Amniotic epithelial cell (primary cell): Measurements from ENCODE around the gene ZNF431.
"Not testable (repeated sequence)": the region's sequence is repeated elsewhere in the genome, so short reads cannot be mapped to it uniquely, and the experiment has no call there.

Source experiments
- DNase-seq: peaks from one replicate; pipeline ENCODE4 v3.0.0-alpha.2; 2010; ENCODE audit warnings: low read depth

The ZNF431 gene

DNA sequence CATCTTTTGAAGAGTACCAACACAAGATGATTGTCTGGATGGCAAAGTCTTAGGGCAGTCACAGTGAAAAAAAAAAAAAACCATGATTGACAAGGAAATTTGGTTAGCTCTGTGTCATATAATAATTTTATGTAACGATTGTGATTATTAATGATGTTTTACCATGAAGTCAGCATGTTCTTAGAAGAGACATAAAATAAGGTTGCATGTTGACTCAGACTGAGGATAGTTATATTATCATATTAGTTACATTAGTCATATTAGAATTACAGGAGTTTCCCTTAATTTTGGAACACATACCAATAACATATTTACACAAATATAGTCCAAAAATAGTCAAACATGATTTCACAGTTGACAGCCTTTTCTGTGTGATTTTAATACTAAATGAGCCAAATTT lies 5.7 kb downstream of the ZNF431 start:
- DNase-seq, result no peak

DNA sequence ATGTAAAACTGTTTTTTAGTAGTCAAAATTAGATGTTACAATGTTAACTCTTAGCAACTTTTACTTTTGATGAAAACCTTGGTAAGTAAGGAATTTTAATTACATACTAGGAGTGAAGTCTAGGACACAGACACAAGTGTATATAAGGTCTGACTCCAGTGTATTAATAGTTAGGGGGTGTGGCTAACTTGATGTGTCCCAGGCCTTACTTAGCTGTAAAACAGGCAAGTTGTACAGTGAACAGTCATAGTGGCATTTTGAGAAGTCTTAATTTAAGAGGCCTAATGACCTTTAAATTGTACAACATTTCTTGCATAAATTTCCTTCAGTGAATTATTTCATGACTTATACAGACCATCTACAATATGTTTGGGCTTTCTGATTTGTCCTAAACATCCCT lies 6.8 kb downstream of the ZNF431 start:
- DNase-seq, result no peak

DNA sequence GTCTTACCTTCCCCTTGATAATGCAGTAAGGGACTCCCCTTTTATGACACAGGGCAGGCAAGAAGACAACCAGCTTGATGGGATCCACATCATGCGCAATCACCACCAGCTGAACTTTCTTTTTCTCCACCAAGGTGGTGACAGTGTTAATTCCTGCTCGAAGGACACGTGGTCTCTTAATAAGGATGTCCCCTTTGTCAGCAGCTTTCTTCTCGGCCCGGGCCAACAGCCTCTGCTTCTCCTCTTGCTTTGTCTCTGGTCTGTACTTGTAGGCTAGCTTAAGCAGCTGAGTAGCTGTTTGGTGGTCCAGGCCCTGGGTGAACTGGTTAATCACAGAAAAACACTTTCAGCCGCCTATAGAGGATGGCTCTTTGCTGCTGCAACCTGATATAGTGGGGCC lies 8.0 kb downstream of the ZNF431 start:
- no peak for DNase-seq

DNA sequence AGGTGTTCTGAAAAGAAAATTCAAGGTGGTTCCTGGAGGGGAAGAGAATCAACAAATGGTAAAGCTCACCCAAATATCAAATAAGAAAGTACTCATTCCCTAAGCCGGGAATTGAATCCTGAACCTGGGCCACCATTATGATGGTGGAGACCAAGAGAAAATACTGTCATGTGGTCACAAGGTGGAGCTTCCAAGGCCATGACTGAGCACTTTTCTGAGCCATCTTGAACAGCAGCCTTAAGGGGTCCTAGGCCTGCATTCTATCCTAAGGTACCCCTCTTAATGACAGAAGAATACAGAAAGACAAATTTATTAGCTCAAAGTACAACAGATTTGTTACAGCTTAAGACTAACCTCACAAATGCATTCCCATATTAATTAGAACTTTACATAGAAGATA lies 9.6 kb downstream of the ZNF431 start:
- no peak for DNase-seq

DNA sequence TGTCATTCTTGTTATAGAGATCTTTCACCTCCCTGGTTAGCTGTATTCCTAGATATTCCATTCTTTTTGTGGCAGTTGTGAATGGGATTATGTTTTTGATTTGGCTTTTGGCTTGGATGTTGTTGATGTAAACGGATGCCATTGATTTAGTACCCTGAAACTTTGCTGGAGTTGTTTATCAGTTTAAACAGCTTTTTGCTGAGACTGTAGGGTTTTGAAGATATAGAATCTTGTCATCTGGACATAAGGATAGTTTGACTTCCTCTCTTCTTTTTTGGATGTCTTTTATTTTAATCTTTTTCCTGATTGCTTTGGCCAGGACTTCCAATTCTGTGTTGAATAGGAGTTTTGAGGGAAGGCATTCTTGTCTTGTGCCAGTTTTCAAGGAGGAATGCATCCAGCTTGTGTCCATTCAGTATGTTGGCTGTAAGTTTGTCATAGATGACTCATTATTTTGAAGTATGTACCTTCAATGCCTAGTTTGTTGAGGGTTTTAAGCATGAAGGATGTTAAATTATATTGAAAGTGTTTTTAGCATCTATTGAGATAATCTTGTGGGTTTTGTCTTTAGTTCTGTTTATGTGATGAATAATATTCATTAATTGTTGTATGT lies 16.8 kb downstream of the ZNF431 start:
- DNase-seq, result peak; percentile 74

DNA sequence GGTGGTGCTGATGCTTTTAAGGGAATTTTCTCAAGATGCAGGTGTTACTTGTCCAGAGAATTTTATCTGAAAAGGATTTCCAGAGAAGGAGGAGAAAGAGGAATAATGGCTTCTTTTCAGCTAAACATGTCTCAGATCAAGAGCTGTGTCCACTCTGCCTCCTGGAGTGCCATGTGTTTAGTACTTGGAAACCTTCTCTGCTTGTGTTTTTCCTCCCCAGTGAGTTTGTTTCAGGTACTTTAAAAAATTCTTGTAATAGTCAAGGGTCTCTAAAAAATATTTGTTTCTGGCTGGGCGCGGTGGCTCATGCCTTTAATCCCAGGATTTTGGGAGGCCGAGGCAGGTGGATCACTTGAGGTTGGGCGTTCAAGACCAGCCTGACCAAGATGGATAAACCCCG lies 22.7 kb downstream of the ZNF431 start:
- DNase-seq, result no peak

DNA sequence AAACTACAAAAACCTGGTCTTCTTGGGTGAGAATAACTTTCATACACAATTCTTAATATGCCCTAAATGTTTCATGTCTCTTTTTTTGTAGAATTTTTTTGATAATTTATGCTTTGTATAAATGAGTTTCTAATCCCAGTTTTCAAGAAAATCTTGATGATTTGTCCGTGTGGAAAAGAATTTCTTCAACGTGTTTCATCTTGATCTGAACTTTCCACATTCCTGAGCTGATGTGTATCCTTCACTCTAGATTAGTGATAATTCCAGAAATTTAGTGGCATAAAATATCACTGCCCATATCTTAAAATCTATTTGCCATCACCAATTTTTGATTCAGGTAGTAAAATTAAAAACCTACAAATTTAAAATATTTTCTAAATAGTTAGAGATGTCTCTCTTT lies 24.6 kb downstream of the ZNF431 start:
- no peak for DNase-seq

DNA sequence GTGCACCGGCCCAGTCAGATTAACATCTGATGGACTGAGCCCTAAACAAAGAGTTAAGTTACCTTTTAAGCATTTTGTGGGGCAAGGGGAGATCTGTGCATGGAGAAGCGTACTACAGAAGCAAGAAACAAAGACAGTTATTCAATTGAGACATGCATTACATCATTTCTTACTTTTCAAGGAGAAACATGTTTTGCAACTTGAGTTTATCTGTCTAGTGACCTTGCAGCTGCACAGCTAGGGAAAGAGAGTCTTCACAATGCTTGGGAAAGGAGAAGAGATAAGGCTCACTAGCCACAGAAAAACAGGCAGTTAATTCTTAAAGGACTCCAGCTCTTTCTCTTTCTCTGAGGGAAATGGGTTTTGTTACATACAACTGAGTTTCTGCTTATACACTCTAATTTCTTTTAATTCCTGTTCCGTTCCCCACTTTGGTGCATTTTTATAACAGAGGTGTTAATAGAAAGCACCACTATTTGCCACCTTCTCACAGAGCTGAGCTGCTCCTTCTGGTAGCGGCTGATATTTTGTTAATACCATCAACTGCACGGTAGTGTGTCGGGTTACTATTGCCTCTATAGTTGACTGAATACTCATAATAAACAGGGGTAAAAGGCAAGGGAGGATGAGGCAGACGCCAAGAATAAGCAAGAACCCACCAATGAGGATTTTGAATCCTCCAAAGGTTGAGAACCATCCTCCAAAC lies 55.9 kb downstream of the ZNF431 start:
- peak; percentile 87 for DNase-seq

DNA sequence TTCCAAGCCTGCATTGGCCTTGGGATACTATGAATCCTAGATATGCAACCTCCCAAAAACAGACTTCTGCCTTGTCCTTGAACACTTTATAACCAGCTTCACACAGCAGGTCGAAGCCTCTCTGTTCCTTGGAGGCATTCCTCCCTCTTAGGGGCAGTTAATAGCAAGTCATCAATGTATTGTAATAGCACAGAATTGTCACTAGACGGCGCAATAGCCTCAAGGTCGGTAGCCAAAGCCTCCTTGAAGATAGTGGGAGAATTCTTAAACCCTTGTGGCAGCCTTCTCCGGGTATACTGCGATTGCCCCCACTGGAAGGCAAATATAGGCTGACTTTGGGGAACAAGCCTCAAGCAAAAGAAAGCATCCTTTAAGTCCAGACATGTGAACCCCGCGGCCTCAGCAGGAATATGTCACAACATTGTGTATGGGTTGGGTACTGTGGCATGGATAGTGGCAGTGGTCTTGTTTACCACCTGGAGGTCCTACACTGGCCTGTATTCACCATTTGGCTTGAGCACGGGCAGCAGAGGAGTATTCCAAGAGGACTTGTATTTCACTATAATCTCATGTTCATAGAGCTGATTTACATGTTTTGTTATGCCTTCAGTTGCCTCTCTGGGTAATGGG lies 61.1 kb downstream of the ZNF431 start:
- peak; percentile 25 for DNase-seq

DNA sequence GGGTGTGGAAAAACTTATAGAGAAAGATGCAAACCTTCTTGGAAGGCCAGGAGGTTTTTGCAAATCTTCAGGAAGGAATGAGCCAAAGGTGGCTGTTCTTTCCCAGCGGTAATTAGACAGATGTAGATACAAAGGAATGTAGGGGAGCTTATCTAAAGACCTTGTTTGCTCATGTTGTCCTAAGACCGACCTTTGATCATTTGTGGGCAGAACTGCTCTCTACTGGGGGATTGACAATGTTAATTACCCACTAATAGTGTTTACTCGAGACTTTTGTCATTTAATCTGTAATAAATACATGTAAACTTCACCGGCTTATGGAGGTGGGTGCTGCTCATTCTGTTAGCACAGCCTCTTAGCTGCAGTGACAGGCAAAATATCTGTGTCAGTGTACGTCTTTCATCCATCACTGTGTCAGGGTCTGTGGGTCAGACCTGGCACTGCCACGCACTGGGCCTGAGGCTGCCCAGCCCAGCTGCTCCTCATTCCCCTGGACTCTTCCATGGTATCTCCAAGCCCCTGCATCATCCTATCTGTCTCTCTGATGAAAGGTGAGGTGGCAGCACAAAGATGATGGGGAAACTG lies 68.3 kb downstream of the ZNF431 start:
- DNase-seq, result no peak

DNA sequence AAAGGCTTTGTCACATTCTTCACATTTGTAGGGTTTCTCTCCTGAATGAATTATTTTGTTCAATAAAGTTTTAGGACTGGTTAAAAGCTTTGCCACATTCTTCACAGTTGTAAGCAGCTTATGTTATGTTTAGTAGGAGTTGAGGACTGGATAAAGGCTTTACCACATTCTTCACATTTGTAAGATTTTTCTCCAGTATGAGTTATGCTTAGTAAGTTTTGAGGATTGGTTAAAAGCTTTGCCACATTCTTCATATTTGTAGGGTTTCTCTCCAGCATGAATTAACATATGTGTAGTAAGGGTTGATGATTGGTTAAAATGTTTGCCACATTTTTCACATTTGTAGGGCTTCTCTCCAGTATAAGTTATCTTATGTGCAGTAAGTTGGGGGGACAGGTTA lies 79.9 kb downstream of the ZNF431 start:
- DNase-seq, result no peak

DNA sequence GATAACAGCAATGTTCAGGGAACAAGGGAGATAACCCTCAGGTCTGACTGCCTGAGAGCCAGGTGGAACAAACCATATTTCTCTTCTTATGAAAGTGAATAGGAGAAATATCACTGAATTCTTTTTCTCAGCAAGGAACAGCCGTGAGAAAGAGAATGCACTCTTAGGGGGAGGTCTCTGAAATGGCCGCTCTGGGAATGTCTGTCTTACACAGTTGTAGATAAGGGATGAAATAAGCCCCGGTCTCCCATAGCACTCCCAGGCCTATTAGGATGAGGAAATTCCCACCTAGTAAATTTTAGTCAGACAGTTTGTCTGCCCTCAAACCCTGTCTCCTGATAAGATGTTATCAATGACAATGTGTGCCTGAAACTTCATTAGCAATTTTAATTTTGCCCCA lies 88.1 kb downstream of the ZNF431 start:
- DNase-seq, result not testable (repeated sequence)

DNA sequence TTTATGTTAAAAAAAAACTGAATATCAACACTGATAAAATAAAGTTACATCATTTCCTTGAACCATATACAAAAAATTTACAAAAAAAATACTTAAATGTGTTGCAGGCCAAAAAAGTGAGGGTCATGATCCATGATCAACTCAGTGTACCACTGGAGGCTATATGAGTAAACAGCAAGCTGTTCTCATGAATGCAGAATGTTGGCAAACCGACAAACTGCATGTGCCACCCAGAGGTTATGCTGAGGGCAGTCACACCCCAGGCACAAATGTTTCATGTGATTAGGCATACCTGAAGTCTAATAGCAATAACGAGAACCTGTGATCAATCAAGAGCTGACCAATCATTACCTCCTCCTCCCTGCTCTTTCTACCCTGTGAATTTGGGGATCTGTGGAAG lies 91.9 kb downstream of the ZNF431 start:
- no peak for DNase-seq

DNA sequence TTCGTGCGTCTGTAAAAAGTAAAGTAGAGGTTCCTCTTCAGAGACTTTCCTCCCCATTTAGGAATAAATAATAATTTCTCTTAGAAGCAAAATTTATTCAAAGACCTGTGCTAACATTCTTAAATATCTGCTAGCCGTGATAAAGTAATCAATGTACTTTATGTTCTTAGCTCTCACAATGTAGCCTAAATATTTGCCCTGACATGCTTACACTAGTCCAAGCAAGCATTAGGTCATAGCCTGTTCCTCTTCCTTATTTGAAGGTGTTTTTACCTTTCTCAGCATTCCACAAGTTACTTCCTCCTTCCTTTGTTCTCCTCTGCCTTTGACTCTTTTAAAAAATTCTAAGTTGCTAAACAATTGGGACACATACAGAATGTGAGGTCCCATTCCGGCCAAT lies 94.9 kb downstream of the ZNF431 start:
- not testable (repeated sequence) for DNase-seq

DNA sequence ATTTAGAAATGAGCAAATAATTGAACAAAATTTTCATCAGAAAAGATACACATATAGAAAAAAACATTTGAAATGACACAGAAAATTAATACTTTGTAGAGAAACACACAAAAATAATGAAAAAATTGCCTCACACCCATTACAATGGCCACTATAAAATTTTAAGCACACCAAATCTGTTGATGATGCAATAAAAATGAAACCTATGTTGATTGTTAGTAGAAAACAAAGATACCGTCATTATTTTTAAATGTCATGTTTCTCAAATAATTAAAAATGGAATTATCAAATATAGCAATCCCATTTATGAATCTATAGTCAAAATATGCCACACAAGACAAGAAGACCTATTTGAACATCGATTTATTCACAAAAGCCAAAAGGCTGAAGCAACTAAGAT lies 96.8 kb downstream of the ZNF431 start:
- no peak for DNase-seq
